HepG2 (cell line): Measurements from ENCODE around the gene MNT.

Source experiments
- POLR2A ChIP-seq, 2 experiments: IDR thresholded peaks; 2 replicates each; pipeline ENCODE4 v1.6.1; 2011; ENCODE audit warnings: low read depth in 2 of 2, low read length in 2 of 2, mild to moderate bottlenecking in 1 of 2, moderate library complexity in 1 of 2; ENCODE audit not compliant: insufficient read depth in 1 of 2
- ZNF138 ChIP-seq: sonication (generic); formaldehyde crosslinking; IDR thresholded peaks from 2 replicates; pipeline ENCODE4 v1.5.0; 2020; ENCODE audit warnings: mild to moderate bottlenecking, low read depth, missing genetic modification reagents
- ZNF263 ChIP-seq: sonication (generic); formaldehyde crosslinking; IDR thresholded peaks from 2 replicates; pipeline ENCODE4 v1.4.0; 2020; ENCODE audit warnings: missing genetic modification reagents

- TF ChIP-seq ZNF138: no peak
- no peak for TF ChIP-seq ZNF263 (CRISPR knock-in tag)
- no peak for TF ChIP-seq POLR2A (IDR thresholded peaks at IDR 0.05; ENCODE audit: insufficient read depth in 1 of 2, low read depth in 2 of 2, low read length in 2 of 2)
Observed at GRCh38 chr17:2343421-2343820, 57.4 kb downstream of the MNT start.
